Spinal cord (tissue), 10 donors: ENCODE measurements around the gene NTN4. TPM values are rescaled to one million over a fixed set of nuclear protein-coding genes. Genes with fewer than 3 reads are reported as not detected.
"Not testable (repeated sequence)": the region's sequence is repeated elsewhere in the genome, so short reads cannot be mapped to it uniquely, and the experiment has no call there.

Source experiments
- DNase-seq, 6 donors: peaks; one replicate each; pipeline versions ENCODE4 v3.0.0 to v3.0.0-alpha.2; 2013 to 2015; ENCODE audit warnings: low spot score in 6 of 6, low read depth in 4 of 6
- H3K27ac ChIP-seq: one replicate; pipeline ENCODE4 v1.5.1; 2013; ENCODE audit warnings: low read depth, low read length, control low read depth
- H3K27me3 ChIP-seq: one replicate; pipeline ENCODE4 v1.6.1; 2013; ENCODE audit warnings: low read length; ENCODE audit not compliant: control insufficient read depth, insufficient read depth
- H3K36me3 ChIP-seq: one replicate; pipeline ENCODE4 v1.6.1; 2013; ENCODE audit warnings: low read length; ENCODE audit not compliant: control insufficient read depth, insufficient read depth
- H3K4me1 ChIP-seq: one replicate; pipeline ENCODE4 v1.6.1; 2013; ENCODE audit warnings: low read length; ENCODE audit not compliant: control insufficient read depth, insufficient read depth
- H3K4me3 ChIP-seq: one replicate; pipeline ENCODE4 v1.5.1; 2013; ENCODE audit warnings: low read depth, low read length, control low read depth
- H3K9me3 ChIP-seq: one replicate; pipeline ENCODE4 v1.6.1; 2013; ENCODE audit warnings: low read length; ENCODE audit not compliant: control insufficient read depth, insufficient read depth
- WGBS: methylation state at CpG from one replicate; pipeline ENCODE4 v1.1.5; 2013; ENCODE audit warnings: missing lambda C conversion rate; ENCODE audit not compliant: insufficient coverage; 5-methylcytosine and 5-hydroxymethylcytosine counted together
- polyA plus RNA-seq, 2 donors: library from polyadenylated mRNA; unstranded; fragments of 120-200 nt; gene quantifications; one replicate each; pipeline ENCODE4 v1.2.1, GENCODE V29; 2013; ENCODE audit not compliant: insufficient read length in 2 of 2
- total RNA-seq, 2 donors: library from RNA; depleted of rRNA in 1 of 2; stranded (reverse); fragments of 120-200 nt in 1 of 2; fragments of >200 nt in 1 of 2; gene quantifications; one replicate each; pipeline versions ENCODE4 v1.2.3 to v1.2.4, GENCODE V29; 2013 to 2014
- donor health status: healthy.

NTN4 gene
- total and polyA plus RNA-seq, 4 donors, result 10.2 to 22.9 (median 17.2) TPM

- no CpG with 5 or more reads among the region's 4 CpGs for WGBS
- Histone ChIP-seq H3K4me3 (no peak overlapping the region), H3K27ac (no peak overlapping the region), H3K4me1 (peaks cover 4% of the 10 kb centered on the region), H3K36me3 (no peaks in the 10 kb centered on the region), H3K9me3 (no peaks in the 10 kb centered on the region), H3K27me3 (peaks cover 7% of the 10 kb centered on the region)
- DNase-seq, result no peak
Measured at GRCh38 chr12:95784286-95784685, 6.3 kb downstream of the NTN4 start.

- not testable (repeated sequence) for H3K9me3 ChIP-seq, H3K4me3 ChIP-seq, H3K27ac ChIP-seq, H3K27me3 ChIP-seq, H3K4me1 ChIP-seq, H3K36me3 ChIP-seq, DNase-seq
- WGBS, result 85% methylated on average over 10 of the region's 10 CpGs
Measured at GRCh38 chr12:95775466-95775865, 15.1 kb downstream of the NTN4 start.

- H3K9me3 ChIP-seq, result no peaks in the 10 kb centered on the region
- H3K36me3 ChIP-seq, result no peaks in the 10 kb centered on the region
- H3K27me3 ChIP-seq, result no peaks in the 10 kb centered on the region
- no peak overlapping the region for H3K27ac ChIP-seq
- WGBS, result no CpG with 5 or more reads among the region's 4 CpGs
- H3K4me1 ChIP-seq, result no peaks in the 10 kb centered on the region
- no peak for DNase-seq
- H3K4me3 ChIP-seq, result no peak overlapping the region
Measured at GRCh38 chr12:95774311-95775045, 16.1 kb downstream of the NTN4 start.

GRCh38 chr12:95773320-95773719 lies 17.2 kb downstream of the NTN4 start:
- no peaks in the 10 kb centered on the region for H3K9me3 ChIP-seq
- no peak for DNase-seq

GRCh38 chr12:95767703-95768102 lies 22.9 kb downstream of the NTN4 start:
- DNase-seq, result no peak
- no CpG with 5 or more reads among the region's 6 CpGs for WGBS

More at GRCh38 chr12:95773320-95773719, 17.2 kb downstream of the NTN4 start:
- no peak overlapping the region for H3K27ac ChIP-seq
- no peak overlapping the region for H3K4me3 ChIP-seq
- no peaks in the 10 kb centered on the region for H3K36me3 ChIP-seq
- 96% methylated on average over 6 of the region's 6 CpGs for WGBS
- H3K27me3 ChIP-seq, result no peaks in the 10 kb centered on the region
- H3K4me1 ChIP-seq, result no peaks in the 10 kb centered on the region

GRCh38 chr12:95766356-95767019 lies 24.1 kb downstream of the NTN4 start:
- no peak overlapping the region for H3K4me3 ChIP-seq
- no peak overlapping the region for H3K27ac ChIP-seq
- 53% methylated on average over 5 of the region's 7 CpGs for WGBS
- no peaks in the 10 kb centered on the region for H3K9me3 ChIP-seq
- H3K36me3 ChIP-seq, result no peaks in the 10 kb centered on the region
- DNase-seq, result no peak
- no peaks in the 10 kb centered on the region for H3K27me3 ChIP-seq
- no peaks in the 10 kb centered on the region for H3K4me1 ChIP-seq

More at GRCh38 chr12:95767703-95768102, 22.9 kb downstream of the NTN4 start:
- no peaks in the 10 kb centered on the region for H3K36me3 ChIP-seq
- H3K27me3 ChIP-seq, result no peaks in the 10 kb centered on the region
- H3K4me3 ChIP-seq, result no peak overlapping the region
- no peaks in the 10 kb centered on the region for H3K4me1 ChIP-seq
- H3K9me3 ChIP-seq, result no peaks in the 10 kb centered on the region
- H3K27ac ChIP-seq, result no peak overlapping the region

- Histone ChIP-seq H3K4me1 (no peaks in the 10 kb centered on the region), H3K4me3 (no peak overlapping the region), H3K27ac (no peak overlapping the region), H3K9me3 (no peaks in the 10 kb centered on the region), H3K36me3 (no peaks in the 10 kb centered on the region), H3K27me3 (no peaks in the 10 kb centered on the region)
- WGBS, result no CpG with 5 or more reads among the region's 1 CpG
- DNase-seq, result no peak
Measured at GRCh38 chr12:95764848-95765247, 25.7 kb downstream of the NTN4 start.

- Histone ChIP-seq H3K36me3 (no peaks in the 10 kb centered on the region), H3K27ac (no peak overlapping the region), H3K9me3 (peaks cover 3% of the 10 kb centered on the region), H3K4me3 (no peak overlapping the region), H3K4me1 (no peaks in the 10 kb centered on the region), H3K27me3 (no peaks in the 10 kb centered on the region)
- no peak for DNase-seq
Measured at GRCh38 chr12:95763809-95764253, 26.7 kb downstream of the NTN4 start.

GRCh38 chr12:95762123-95762785 lies 28.3 kb downstream of the NTN4 start:
- Histone ChIP-seq H3K36me3 (no peaks in the 10 kb centered on the region), H3K4me1 (no peaks in the 10 kb centered on the region), H3K9me3 (peaks cover 5% of the 10 kb centered on the region), H3K4me3 (no peak overlapping the region), H3K27ac (no peak overlapping the region), H3K27me3 (no peaks in the 10 kb centered on the region)
- DNase-seq, result no peak
- whole genome bisulfite sequencing, result 94% methylated on average over 2 of the region's 3 CpGs
